ENCODE measurements around the gene SDHA.
"Not testable (repeated sequence)": the region's sequence is repeated elsewhere in the genome, so short reads cannot be mapped to it uniquely, and the experiment has no call there.

The SDHA gene

DNA sequence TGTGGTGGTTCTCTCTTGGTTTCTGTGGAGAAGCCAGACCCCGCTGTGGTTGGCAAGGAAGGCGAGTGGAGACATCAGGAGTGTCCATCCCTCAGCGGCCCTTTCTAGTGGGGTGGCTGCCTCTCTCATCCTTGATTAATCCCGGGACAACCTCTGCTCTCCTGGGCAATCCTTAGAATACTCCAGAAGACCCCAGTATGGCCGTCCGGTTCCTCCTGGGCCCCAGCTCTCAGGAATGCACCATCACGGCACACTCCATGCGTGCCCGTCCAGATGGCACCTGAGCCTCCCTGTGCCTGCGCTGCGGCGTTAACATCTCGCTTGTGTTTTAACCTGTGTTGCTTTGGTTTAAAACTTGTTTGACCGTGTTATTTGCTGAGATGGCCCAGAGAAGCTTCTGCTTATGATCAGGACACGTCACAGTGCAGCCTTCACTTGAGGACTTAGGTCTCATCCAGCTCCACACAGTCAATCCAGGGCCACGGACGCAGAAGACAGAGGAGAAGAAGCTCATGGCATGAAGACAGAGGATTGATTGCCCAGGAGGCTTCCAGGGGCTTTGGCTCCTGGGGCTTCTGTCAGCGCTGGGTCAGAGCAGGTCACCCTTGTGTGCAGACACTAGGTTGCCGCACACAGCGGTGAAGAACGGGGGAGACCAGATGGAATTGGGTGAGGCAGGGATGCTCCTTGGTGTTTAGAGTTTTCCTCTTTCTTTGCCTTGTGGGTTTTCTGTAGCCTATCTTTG, 82.7 kb downstream of the SDHA start:
- DNase-seq (ENCODE audit: low read depth), result not testable (repeated sequence)

DNA sequence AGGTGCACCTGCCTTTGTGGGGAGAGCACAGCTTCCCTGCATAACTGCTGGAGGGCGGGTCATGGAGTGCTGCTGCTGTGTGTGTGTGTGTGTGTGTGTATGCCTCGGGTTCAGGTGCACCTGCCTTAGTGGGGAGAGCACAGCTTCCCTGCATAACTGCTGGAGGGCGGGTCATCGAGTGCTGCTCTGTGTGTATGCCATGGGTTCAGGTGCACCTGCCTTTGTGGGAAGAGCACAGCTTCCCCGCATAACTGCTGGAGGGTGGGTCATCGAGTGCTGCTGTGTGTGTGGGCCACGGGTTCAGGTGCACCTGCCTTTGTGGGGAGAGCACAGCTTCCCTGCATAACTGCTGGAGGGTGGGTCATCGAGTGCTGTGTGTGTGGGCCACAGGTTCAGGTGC, 84.3 kb downstream of the SDHA start:
- DNase-seq (ENCODE audit: low read depth), result not testable (repeated sequence)

DNA sequence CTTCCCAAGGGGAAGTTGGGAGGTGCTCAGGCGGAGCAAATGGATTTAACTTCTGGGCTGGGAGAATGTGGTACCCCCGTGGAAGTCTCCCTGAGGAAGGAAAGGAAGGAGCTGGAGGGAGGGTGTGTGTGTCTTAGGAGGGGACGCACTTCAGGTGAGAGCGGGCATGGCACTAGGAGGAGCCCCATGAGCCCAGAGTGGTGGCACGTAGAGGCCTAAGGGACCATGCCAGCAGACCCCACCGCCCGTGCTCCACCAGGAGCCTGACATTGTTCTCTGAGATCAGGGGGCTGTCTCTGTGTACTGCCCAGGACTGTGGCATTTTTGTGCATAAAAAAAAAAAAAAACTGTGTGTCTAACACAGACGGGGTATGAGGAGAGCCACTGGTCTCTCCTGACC, 84.8 kb downstream of the SDHA start:
- DNase-seq (ENCODE audit: low read depth), result no peak

DNA sequence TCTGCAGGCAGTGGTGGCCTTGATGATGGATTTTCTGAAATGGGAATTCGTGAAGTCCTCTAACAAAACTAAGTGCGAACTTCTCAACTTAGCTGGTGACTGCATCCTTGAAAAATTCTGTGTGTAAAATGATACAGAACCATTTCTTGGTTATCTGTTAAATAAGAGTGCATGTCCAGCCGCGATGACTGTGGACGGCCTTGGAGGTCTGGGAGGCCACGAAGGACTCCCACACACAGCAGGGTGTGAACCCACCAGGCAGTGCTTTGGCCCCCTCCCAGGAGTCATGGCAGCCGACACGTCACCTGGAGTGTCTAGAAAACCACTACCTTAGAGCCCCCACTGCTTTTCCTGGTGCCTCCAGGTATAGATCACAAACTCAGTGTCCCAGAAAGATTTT, 85.6 kb downstream of the SDHA start:
- not testable (repeated sequence) for DNase-seq (ENCODE audit: low read depth)

DNA sequence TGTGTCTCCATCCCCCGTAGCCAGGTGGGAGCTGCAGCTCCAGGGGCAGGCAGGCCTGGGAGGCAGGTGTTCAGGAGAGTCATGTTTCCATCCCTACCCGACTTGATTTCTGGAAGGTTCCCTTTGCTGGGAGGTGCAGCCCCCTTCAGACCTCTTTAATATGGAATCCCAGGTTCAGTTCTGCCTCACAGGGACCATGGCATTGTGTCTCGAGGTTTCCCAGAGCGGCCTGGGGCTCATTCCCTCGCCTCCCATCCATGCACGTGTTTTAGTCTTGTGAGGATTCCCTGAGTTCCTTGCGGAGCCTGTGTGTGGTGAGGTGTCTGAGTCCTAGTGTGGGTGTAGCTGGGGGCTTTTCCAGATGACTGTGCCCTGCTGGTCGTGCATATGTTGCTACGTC, 86.9 kb downstream of the SDHA start:
- DNase-seq (ENCODE audit: low read depth), result no peak

DNA sequence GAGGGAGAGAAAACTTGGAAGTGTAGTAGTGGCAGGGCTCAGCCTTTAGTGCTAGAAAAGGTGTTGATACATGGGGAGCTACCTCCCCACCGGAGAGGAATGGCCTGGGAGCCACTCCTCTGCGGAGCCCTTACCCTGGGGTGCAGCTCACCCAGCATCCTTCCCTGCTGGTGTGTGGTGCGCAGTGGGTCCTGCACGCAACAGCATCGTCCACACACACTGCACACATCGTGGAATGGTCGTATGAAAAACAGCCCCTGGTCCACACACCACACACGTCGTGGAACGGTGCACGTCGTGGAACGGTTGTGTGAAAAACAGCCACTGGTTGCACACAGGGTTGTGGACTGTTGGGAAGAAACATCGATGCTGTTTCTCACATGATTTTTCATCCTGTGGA, 87.3 kb downstream of the SDHA start:
- DNase-seq (ENCODE audit: low read depth), result no peak

DNA sequence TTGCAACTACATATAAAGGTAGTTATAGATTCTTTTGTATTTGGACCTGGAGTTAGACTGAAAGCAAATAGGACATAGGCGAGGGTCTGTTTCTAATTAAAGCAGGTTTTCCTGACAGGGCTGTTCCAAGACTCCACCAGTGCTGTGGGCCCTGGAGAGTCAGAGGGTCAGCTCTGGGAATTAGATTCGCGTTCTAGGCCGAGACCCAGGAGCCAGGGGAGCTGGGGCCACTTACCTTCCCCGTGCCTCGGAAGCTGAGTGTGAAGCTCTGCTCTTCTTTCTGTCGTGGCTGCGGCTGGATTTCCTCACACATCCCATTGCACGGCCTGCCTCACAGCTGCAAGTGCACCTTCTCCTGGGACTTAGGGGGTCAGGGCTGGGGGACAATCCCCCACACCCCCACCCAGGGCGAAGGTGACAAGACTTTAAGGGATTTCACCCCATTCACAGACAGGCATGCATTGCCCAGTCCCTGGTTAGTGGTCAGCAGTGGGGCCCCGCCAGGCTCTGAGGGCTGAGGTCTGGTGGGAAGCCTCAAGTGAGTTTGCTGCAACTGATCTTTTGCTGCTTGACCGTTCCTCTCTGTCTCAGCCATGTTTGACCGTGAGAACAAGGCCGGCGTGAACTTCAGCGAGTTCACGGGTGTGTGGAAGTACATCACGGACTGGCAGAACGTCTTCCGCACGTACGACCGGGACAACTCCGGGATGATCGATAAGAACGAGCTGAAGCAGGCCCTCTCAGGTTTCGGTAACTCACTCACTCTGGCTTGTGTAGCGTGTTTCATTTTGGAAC, 88.1 kb downstream of the SDHA start:
- DNase-seq (ENCODE audit: low read depth), result no peak
